BLaER1 treated with 17β-estradiol and CSF1 and Interleukin-3, amounts not matched to agents 10 nM and 100 nM (cell line): ENCODE results near the gene ARHGAP15.

Experiments used
- H3K27ac ChIP-seq, 11 experiments: shearing (Covaris generic); formaldehyde crosslinking; 2 replicates each; pipeline ENCODE4 v1.8.1; 2022
- H3K27me3 ChIP-seq, 11 experiments: shearing (Covaris generic); formaldehyde crosslinking; 2 replicates each; pipeline ENCODE4 v1.8.1; 2022
- H3K36me3 ChIP-seq, 11 experiments: shearing (Covaris generic); formaldehyde crosslinking; 2 replicates each; pipeline ENCODE4 v1.8.1; 2022
- H3K4me1 ChIP-seq, 10 experiments: shearing (Covaris generic); formaldehyde crosslinking; 2 replicates each; pipeline ENCODE4 v1.8.1; 2022
- H3K4me2 ChIP-seq, 11 experiments: shearing (Covaris generic); formaldehyde crosslinking; 2 replicates each; pipeline ENCODE4 v1.8.1; 2022
- H3K4me3 ChIP-seq, 10 experiments: shearing (Covaris generic); formaldehyde crosslinking; 2 replicates each; pipeline ENCODE4 v1.8.1; 2022
- H3K9ac ChIP-seq, 11 experiments: shearing (Covaris generic); formaldehyde crosslinking; 2 replicates each; pipeline ENCODE4 v1.8.1; 2022
- H3K9me3 ChIP-seq, 11 experiments: shearing (Covaris generic); formaldehyde crosslinking; replicated peaks in 1 of 11; 2 replicates each; pipeline ENCODE4 v1.8.1; 2022
- H4K20me1 ChIP-seq, 11 experiments: shearing (Covaris generic); formaldehyde crosslinking; 2 replicates each; pipeline ENCODE4 v1.8.1; 2022
- Cebpa-rat ChIP-seq, 11 experiments: shearing (Covaris generic); IDR thresholded peaks; 2 replicates each; pipeline ENCODE4 v1.8.1; 2022

Gene ARHGAP15

GRCh38 chr2:143347271-143347695 is 218.1 kb downstream of the ARHGAP15 start:
- Histone ChIP-seq H3K9ac (no peak overlapping the region), H4K20me1 (peaks cover 0 to 22% (median 0%) of the 10 kb centered on the region in 11 experiments; a peak in 4 of 22 replicates), H3K9me3 (no peaks in the 10 kb centered on the region), H3K4me1 (no peaks in the 10 kb centered on the region), H3K4me3 (no peak overlapping the region), H3K4me2 (no peak overlapping the region), H3K36me3 (peaks cover 0 to 5% (median 0%) of the 10 kb centered on the region in 11 experiments; a peak in 1 of 22 replicates), H3K27me3 (no peaks in the 10 kb centered on the region), H3K27ac (no peak overlapping the region)
- TF ChIP-seq Cebpa-rat (IDR thresholded peaks at IDR 0.05): no peak

GRCh38 chr2:143347901-143348414 is 218.7 kb downstream of the ARHGAP15 start:
- Histone ChIP-seq H3K27ac (no peak overlapping the region), H3K4me3 (no peak overlapping the region), H3K36me3 (peaks cover 0 to 5% (median 0%) of the 10 kb centered on the region in 11 experiments; a peak in 1 of 22 replicates), H3K4me1 (no peaks in the 10 kb centered on the region), H3K27me3 (no peaks in the 10 kb centered on the region), H3K4me2 (no peak overlapping the region), H3K9ac (no peak overlapping the region), H3K9me3 (no peaks in the 10 kb centered on the region), H4K20me1 (peaks cover 0 to 22% (median 0%) of the 10 kb centered on the region in 11 experiments; a peak in 5 of 22 replicates)
- TF ChIP-seq Cebpa-rat (IDR thresholded peaks at IDR 0.05): no peak

- no peak overlapping the region for H3K9ac ChIP-seq
- H3K4me3 ChIP-seq: no peak overlapping the region
- H3K27me3 ChIP-seq: no peaks in the 10 kb centered on the region
- peaks cover 0 to 15% (median 0%) of the 10 kb centered on the region in 11 experiments; a peak in 3 of 22 replicates for H4K20me1 ChIP-seq
- H3K4me2 ChIP-seq: no peak overlapping the region
- H3K9me3 ChIP-seq: no peaks in the 10 kb centered on the region
- H3K36me3 ChIP-seq: peaks cover 0 to 11% (median 0%) of the 10 kb centered on the region in 11 experiments; a peak in 3 of 22 replicates
- no peak for TF ChIP-seq Cebpa-rat (IDR thresholded peaks at IDR 0.05)
- H3K4me1 ChIP-seq: peaks cover 0 to 4% (median 0%) of the 10 kb centered on the region in 10 experiments; a peak in 2 of 20 replicates
- H3K27ac ChIP-seq: no peak overlapping the region
Measured at GRCh38 chr2:143354050-143354750, 225.0 kb downstream of the ARHGAP15 start.

- Histone ChIP-seq H3K4me2 (no peak overlapping the region), H3K9me3 (no peaks in the 10 kb centered on the region), H3K4me1 (peaks cover 0 to 4% (median 0%) of the 10 kb centered on the region in 10 experiments; a peak in 2 of 20 replicates), H3K36me3 (peaks cover 0 to 11% (median 0%) of the 10 kb centered on the region in 11 experiments; a peak in 3 of 22 replicates), H4K20me1 (peaks cover 0 to 15% (median 0%) of the 10 kb centered on the region in 11 experiments; a peak in 3 of 22 replicates), H3K27me3 (no peaks in the 10 kb centered on the region), H3K27ac (no peak overlapping the region), H3K4me3 (no peak overlapping the region), H3K9ac (no peak overlapping the region)
- TF ChIP-seq Cebpa-rat (IDR thresholded peaks at IDR 0.05): no peak
Measured at GRCh38 chr2:143355870-143356269, 226.7 kb downstream of the ARHGAP15 start.

- no peaks in the 10 kb centered on the region for H3K27me3 ChIP-seq
- no peaks in the 10 kb centered on the region for H3K9me3 ChIP-seq
- H3K4me3 ChIP-seq: no peak overlapping the region
- peaks cover 0 to 11% (median 0%) of the 10 kb centered on the region in 11 experiments; a peak in 3 of 22 replicates for H3K36me3 ChIP-seq
- H3K9ac ChIP-seq: no peak overlapping the region
- peaks cover 0 to 15% (median 0%) of the 10 kb centered on the region in 11 experiments; a peak in 3 of 22 replicates for H4K20me1 ChIP-seq
- no peak for TF ChIP-seq Cebpa-rat (IDR thresholded peaks at IDR 0.05)
- no peak overlapping the region for H3K27ac ChIP-seq
- H3K4me1 ChIP-seq: peaks cover 0 to 4% (median 0%) of the 10 kb centered on the region in 10 experiments; a peak in 2 of 20 replicates
- H3K4me2 ChIP-seq: no peak overlapping the region
Measured at GRCh38 chr2:143356336-143356735, 227.1 kb downstream of the ARHGAP15 start.

- Histone ChIP-seq H3K4me3 (no peak overlapping the region), H3K4me2 (no peak overlapping the region), H3K9me3 (no peaks in the 10 kb centered on the region), H3K9ac (no peak overlapping the region), H3K4me1 (peaks cover 0 to 4% (median 0%) of the 10 kb centered on the region in 10 experiments; a peak in 2 of 20 replicates), H3K27ac (no peak overlapping the region), H3K36me3 (peaks cover 0 to 14% (median 0%) of the 10 kb centered on the region in 11 experiments; a peak in 3 of 22 replicates), H4K20me1 (peaks cover 0 to 18% (median 0%) of the 10 kb centered on the region in 11 experiments; a peak in 3 of 22 replicates), H3K27me3 (no peaks in the 10 kb centered on the region)
- TF ChIP-seq Cebpa-rat (IDR thresholded peaks at IDR 0.05): no peak
Measured at GRCh38 chr2:143356736-143357446, 227.7 kb downstream of the ARHGAP15 start.

GRCh38 chr2:143357966-143358365 is 228.7 kb downstream of the ARHGAP15 start:
- Histone ChIP-seq H3K4me3 (no peak overlapping the region), H3K27ac (no peak overlapping the region), H3K9ac (no peak overlapping the region), H4K20me1 (peaks cover 0 to 20% (median 0%) of the 10 kb centered on the region in 11 experiments; a peak in 3 of 22 replicates), H3K27me3 (no peaks in the 10 kb centered on the region), H3K4me1 (peaks cover 0 to 4% (median 0%) of the 10 kb centered on the region in 10 experiments; a peak in 2 of 20 replicates), H3K36me3 (peaks cover 0 to 19% (median 0%) of the 10 kb centered on the region in 11 experiments; a peak in 3 of 22 replicates), H3K4me2 (no peak overlapping the region), H3K9me3 (no peaks in the 10 kb centered on the region)
- no peak for TF ChIP-seq Cebpa-rat (IDR thresholded peaks at IDR 0.05)

- no peak for TF ChIP-seq Cebpa-rat (IDR thresholded peaks at IDR 0.05)
- Histone ChIP-seq H3K36me3 (peaks cover 0 to 8% (median 0%) of the 10 kb centered on the region in 11 experiments; a peak in 1 of 22 replicates), H3K4me1 (no peaks in the 10 kb centered on the region; a peak in 1 of 20 replicates), H3K27ac (no peak overlapping the region), H3K9ac (no peak overlapping the region), H4K20me1 (peaks cover 0 to 13% (median 0%) of the 10 kb centered on the region in 11 experiments; a peak in 2 of 22 replicates), H3K27me3 (no peaks in the 10 kb centered on the region), H3K9me3 (no peaks in the 10 kb centered on the region), H3K4me3 (no peak overlapping the region), H3K4me2 (no peak overlapping the region)
Measured at GRCh38 chr2:143361346-143361745, 232.1 kb downstream of the ARHGAP15 start.

GRCh38 chr2:143371616-143372015 is 242.4 kb downstream of the ARHGAP15 start:
- TF ChIP-seq Cebpa-rat (IDR thresholded peaks at IDR 0.05): no peak
- Histone ChIP-seq H3K4me1 (no peaks in the 10 kb centered on the region), H3K4me2 (no peak overlapping the region), H3K9me3 (no peaks in the 10 kb centered on the region), H3K36me3 (peaks cover 0 to 17% (median 0%) of the 10 kb centered on the region in 11 experiments; a peak in 1 of 22 replicates), H3K27ac (no peak overlapping the region), H3K9ac (no peak overlapping the region), H3K4me3 (no peak overlapping the region), H3K27me3 (no peaks in the 10 kb centered on the region), H4K20me1 (no peaks in the 10 kb centered on the region)
